Stimulated activated CD8-positive, alpha-beta memory T cell treated with anti-CD3 and anti-CD28 coated beads, Interleukin-7, amount 100 ng/mL, for 1 hour (primary cell): ENCODE results near the gene IFNA13.

Source experiments
- DNase-seq, 2 donors: peaks; one replicate each; pipeline ENCODE4 v3.0.0-alpha.2; 2020; ENCODE audit warnings: low read depth in 2 of 2

IFNA13 gene

GRCh38 chr9:21357479-21358460 lies 10.1 kb downstream of the IFNA13 start:
- DNase-seq = no peak

GRCh38 chr9:21350787-21351186 lies 17.1 kb downstream of the IFNA13 start, which contains the start of gene IFNA6:
IFNA6 (minus strand) TSS chr9:21350887; CDS start chr9:21350887, 0 bp downstream.
- no peak for DNase-seq

- DNase-seq = no peak
Observed at GRCh38 chr9:21348430-21348970, 19.4 kb downstream of the IFNA13 start.

- DNase-seq = no peak
Observed at GRCh38 chr9:21340735-21341134, 27.1 kb downstream of the IFNA13 start.

- no peak for DNase-seq
Observed at GRCh38 chr9:21336457-21336856, 31.4 kb downstream of the IFNA13 start.

GRCh38 chr9:21334701-21335632 lies 32.9 kb downstream of the IFNA13 start, which contains the start of gene KLHL9:
KLHL9 (minus strand) TSS chr9:21335404; CDS start chr9:21334859, 545 bp downstream.
- peak; percentile 67 to 74 for DNase-seq

GRCh38 chr9:21333226-21333625 lies 34.6 kb downstream of the IFNA13 start:
- DNase-seq = no peak

- no peak for DNase-seq
Observed at GRCh38 chr9:21331676-21332402, 36.0 kb downstream of the IFNA13 start.

GRCh38 chr9:21326526-21327139 lies 41.2 kb downstream of the IFNA13 start:
- DNase-seq = no peak

- no peak for DNase-seq
Observed at GRCh38 chr9:21324047-21324446, 43.8 kb downstream of the IFNA13 start.

GRCh38 chr9:21322911-21323461 lies 44.9 kb downstream of the IFNA13 start:
- DNase-seq = no peak

- no peak for DNase-seq
Observed at GRCh38 chr9:21320465-21320864, 47.4 kb downstream of the IFNA13 start.

GRCh38 chr9:21317956-21318923 lies 49.6 kb downstream of the IFNA13 start:
- no peak for DNase-seq
